Measurements from ENCODE around the gene SYNE2. TPM values are rescaled to one million over a fixed set of nuclear protein-coding genes. Genes with fewer than 3 reads are reported as not detected.
"Not testable (repeated sequence)": the region's sequence is repeated elsewhere in the genome, so short reads cannot be mapped to it uniquely, and the experiment has no call there.

The SYNE2 gene
- total RNA-seq, 2 experiments from 2014 or later = 69.3 to 143 TPM

GRCh38 chr14:63996016-63996415, 143.2 kb downstream of the SYNE2 start:
- no peak for ATAC-seq
- DNase-seq = no peak
- H3K9me3 Mint-ChIP-seq (ENCODE audit: low read depth) = no peaks in the 10 kb centered on the region
- peaks cover 48% of the 10 kb centered on the region for H3K36me3 Mint-ChIP-seq
- H3K27ac Mint-ChIP-seq = no peak overlapping the region
- CTCF ChIA-PET = interaction anchor here (1.2 kb wide), 1 partner anchor 14 kb away, joined by 3 read pairs; no protein-coding TSS in a partner anchor
- no peak overlapping the region for H3K4me3 Mint-ChIP-seq
- H3K27me3 Mint-ChIP-seq = no peaks in the 10 kb centered on the region
- H3K4me1 Mint-ChIP-seq = peaks cover 13% of the 10 kb centered on the region

- peaks cover 9% of the 10 kb centered on the region for H3K4me1 Mint-ChIP-seq
- no peak overlapping the region for H3K27ac Mint-ChIP-seq
- CTCF ChIA-PET = interaction anchor here (1.2 kb wide), 1 partner anchor 13 kb away, joined by 3 read pairs; no protein-coding TSS in a partner anchor
- no peak overlapping the region for H3K4me3 Mint-ChIP-seq
- ATAC-seq (no peak), DNase-seq (no peak)
- no peaks in the 10 kb centered on the region for H3K9me3 Mint-ChIP-seq (ENCODE audit: low read depth)
- no peaks in the 10 kb centered on the region for H3K27me3 Mint-ChIP-seq
- peaks cover 51% of the 10 kb centered on the region for H3K36me3 Mint-ChIP-seq
Measured at GRCh38 chr14:63996625-63997220, 143.9 kb downstream of the SYNE2 start.

- Mint-ChIP-seq H3K27me3 (no peaks in the 10 kb centered on the region), H3K36me3 (peaks cover 64% of the 10 kb centered on the region), H3K9me3 (ENCODE audit: low read depth) (no peaks in the 10 kb centered on the region), H3K27ac (no peak overlapping the region), H3K4me3 (no peak overlapping the region), H3K4me1 (no peaks in the 10 kb centered on the region)
- CTCF ChIA-PET = no interaction called here
- DNase-seq (no peak), ATAC-seq (no peak)
Measured at GRCh38 chr14:64000749-64001148, 147.9 kb downstream of the SYNE2 start.

- H3K4me3 Mint-ChIP-seq = no peak overlapping the region
- DNase-seq = no peak
- H3K9me3 Mint-ChIP-seq (ENCODE audit: low read depth) = no peaks in the 10 kb centered on the region
- no peaks in the 10 kb centered on the region for H3K4me1 Mint-ChIP-seq
- H3K36me3 Mint-ChIP-seq = peaks cover 29% of the 10 kb centered on the region
- CTCF ChIA-PET = no interaction called here
- no peaks in the 10 kb centered on the region for H3K27me3 Mint-ChIP-seq
- ATAC-seq = no peak
- H3K27ac Mint-ChIP-seq = no peak overlapping the region
Measured at GRCh38 chr14:64005822-64006221, 153.0 kb downstream of the SYNE2 start.

- Mint-ChIP-seq H3K36me3 (peaks cover 22% of the 10 kb centered on the region), H3K4me3 (no peak overlapping the region), H3K9me3 (ENCODE audit: low read depth) (no peaks in the 10 kb centered on the region), H3K4me1 (no peaks in the 10 kb centered on the region), H3K27me3 (no peaks in the 10 kb centered on the region), H3K27ac (no peak overlapping the region)
- ATAC-seq (no peak), DNase-seq (no peak)
- CTCF ChIA-PET = no interaction called here
Measured at GRCh38 chr14:64008016-64008415, 155.2 kb downstream of the SYNE2 start.

- CTCF ChIA-PET = interaction anchor here (1.0 to 2.2 kb wide), 4 partner anchors 50 to 292 kb away, joined by 3 to 10 read pairs (median 4); partner anchors contain the start of genes ESR2 and SYNE2
- H3K27me3 Mint-ChIP-seq = no peaks in the 10 kb centered on the region
- ATAC-seq (no peak), DNase-seq (no peak)
- H3K27ac Mint-ChIP-seq = no peak overlapping the region
- H3K4me3 Mint-ChIP-seq = no peak overlapping the region
- peaks cover 27% of the 10 kb centered on the region for H3K36me3 Mint-ChIP-seq
- no peaks in the 10 kb centered on the region for H3K4me1 Mint-ChIP-seq
- peaks cover 5% of the 10 kb centered on the region for H3K9me3 Mint-ChIP-seq (ENCODE audit: low read depth)
Measured at GRCh38 chr14:64012003-64012402, 159.2 kb downstream of the SYNE2 start.

- Mint-ChIP-seq H3K27ac (no peak overlapping the region), H3K4me3 (no peak overlapping the region), H3K36me3 (peaks cover 28% of the 10 kb centered on the region), H3K4me1 (no peaks in the 10 kb centered on the region), H3K9me3 (ENCODE audit: low read depth) (peaks cover 5% of the 10 kb centered on the region), H3K27me3 (no peaks in the 10 kb centered on the region)
- ATAC-seq (no peak), DNase-seq (no peak)
- CTCF ChIA-PET = interaction anchor here (1.0 to 2.0 kb wide), 3 partner anchors 50 to 291 kb away, joined by 3 to 4 read pairs (median 4); partner anchors contain the start of gene SYNE2
Measured at GRCh38 chr14:64012720-64013119, 159.9 kb downstream of the SYNE2 start.

- no peak for DNase-seq
Measured at GRCh38 chr14:64025479-64025878, 172.7 kb downstream of the SYNE2 start.

GRCh38 chr14:64026600-64026999, 173.8 kb downstream of the SYNE2 start:
- H3K27ac Mint-ChIP-seq = no peak overlapping the region
- H3K4me3 Mint-ChIP-seq = no peak overlapping the region
- H3K36me3 Mint-ChIP-seq = peaks cover 34% of the 10 kb centered on the region
- ATAC-seq (no peak), DNase-seq (no peak)
- CTCF ChIA-PET = interaction anchor here (1.5 kb wide), 1 partner anchor 226 kb away, joined by 4 read pairs; no protein-coding TSS in a partner anchor
- no peaks in the 10 kb centered on the region for H3K27me3 Mint-ChIP-seq
- peaks cover 3% of the 10 kb centered on the region for H3K4me1 Mint-ChIP-seq
- no peaks in the 10 kb centered on the region for H3K9me3 Mint-ChIP-seq (ENCODE audit: low read depth)

More at GRCh38 chr14:64025479-64025878, 172.7 kb downstream of the SYNE2 start:
- H3K4me3 Mint-ChIP-seq = no peak overlapping the region
- H3K4me1 Mint-ChIP-seq = peaks cover 3% of the 10 kb centered on the region
- CTCF ChIA-PET = interaction anchor here (1.0 to 1.5 kb wide), 3 partner anchors 16 to 246 kb away, joined by 3 to 5 read pairs (median 4); no protein-coding TSS in a partner anchor
- peaks cover 35% of the 10 kb centered on the region for H3K36me3 Mint-ChIP-seq
- H3K27me3 Mint-ChIP-seq = no peaks in the 10 kb centered on the region
- ATAC-seq = no peak
- no peak overlapping the region for H3K27ac Mint-ChIP-seq
- no peaks in the 10 kb centered on the region for H3K9me3 Mint-ChIP-seq (ENCODE audit: low read depth)

GRCh38 chr14:64035143-64035542, 182.3 kb downstream of the SYNE2 start:
- Mint-ChIP-seq H3K27me3 (no peaks in the 10 kb centered on the region), H3K4me1 (no peaks in the 10 kb centered on the region), H3K9me3 (ENCODE audit: low read depth) (peaks cover 2% of the 10 kb centered on the region), H3K27ac (no peak overlapping the region), H3K36me3 (peaks cover 30% of the 10 kb centered on the region), H3K4me3 (no peak overlapping the region)
- no peak for DNase-seq
- CTCF ChIA-PET = no interaction called here
- no peak for ATAC-seq

- H3K4me3 Mint-ChIP-seq; ATAC-seq; DNase-seq; H3K27ac Mint-ChIP-seq; H3K27me3 Mint-ChIP-seq; H3K9me3 Mint-ChIP-seq (ENCODE audit: low read depth); H3K4me1 Mint-ChIP-seq; CTCF ChIA-PET: not testable (repeated sequence)
- peaks cover 41% of the 10 kb centered on the region for H3K36me3 Mint-ChIP-seq
Measured at GRCh38 chr14:64037869-64038745, 185.3 kb downstream of the SYNE2 start.

- no peak for ATAC-seq
- H3K27me3 Mint-ChIP-seq = no peaks in the 10 kb centered on the region
- H3K4me3 Mint-ChIP-seq = no peak overlapping the region
- CTCF ChIA-PET = no interaction called here
- peaks cover 5% of the 10 kb centered on the region for H3K9me3 Mint-ChIP-seq (ENCODE audit: low read depth)
- no peak for DNase-seq
- H3K36me3 Mint-ChIP-seq = peaks cover 44% of the 10 kb centered on the region
- no peaks in the 10 kb centered on the region for H3K4me1 Mint-ChIP-seq
- H3K27ac Mint-ChIP-seq = no peak overlapping the region
Measured at GRCh38 chr14:64038841-64039542, 186.2 kb downstream of the SYNE2 start.

GRCh38 chr14:64040044-64040443, 187.2 kb downstream of the SYNE2 start:
- H3K27me3 Mint-ChIP-seq = no peaks in the 10 kb centered on the region
- ATAC-seq (no peak), DNase-seq (no peak)
- CTCF ChIA-PET = interaction anchor here (0.6 kb wide), 1 partner anchor 179 kb away, joined by 3 read pairs; no protein-coding TSS in a partner anchor
- peaks cover 50% of the 10 kb centered on the region for H3K36me3 Mint-ChIP-seq
- H3K4me1 Mint-ChIP-seq = no peaks in the 10 kb centered on the region
- no peak overlapping the region for H3K27ac Mint-ChIP-seq
- peaks cover 7% of the 10 kb centered on the region for H3K9me3 Mint-ChIP-seq (ENCODE audit: low read depth)
- no peak overlapping the region for H3K4me3 Mint-ChIP-seq
